Measurements from ENCODE around the gene AMOTL2.

Gene AMOTL2

GRCh38 chr3:134325706-134326105 lies 48.5 kb downstream of the AMOTL2 start:
- Histone ChIP-seq H3K4me3 (replicated peaks; ENCODE audit: insufficient read depth, low read length) (no peak overlapping the region), H3K27me3 (ENCODE audit: insufficient read depth, poor library complexity, severe bottlenecking) (no peaks in the 10 kb centered on the region), H3K27ac (replicated peaks) (no peak overlapping the region)
- DNase-seq (ENCODE audit: low read depth in 1 of 2, low spot score in 1 of 2), result no peak
- no peak for TF ChIP-seq POLR2AphosphoS5 (IDR thresholded peaks at IDR 0.05; ENCODE audit: low read depth)
- no peak for TF ChIP-seq SPI1 (IDR thresholded peaks at IDR 0.05; ENCODE audit: borderline replicate concordance, low read depth)
- TF ChIP-seq GABPA (IDR thresholded peaks at IDR 0.05; ENCODE audit: low read depth), result no peak
- no peak for TF ChIP-seq REST (IDR thresholded peaks at IDR 0.05; ENCODE audit: insufficient replicate concordance, low read depth)
- TF ChIP-seq CTCF (IDR thresholded peaks at IDR 0.05; ENCODE audit: insufficient read depth, low read length), result no peak

- no peak overlapping the region for H3K27ac ChIP-seq (replicated peaks)
- no peaks in the 10 kb centered on the region for H3K27me3 ChIP-seq (ENCODE audit: insufficient read depth, poor library complexity, severe bottlenecking)
- H3K4me3 ChIP-seq (replicated peaks; ENCODE audit: insufficient read depth, low read length), result no peak overlapping the region
- TF ChIP-seq CTCF (IDR thresholded peaks at IDR 0.05; ENCODE audit: insufficient read depth, low read length), result no peak
- TF ChIP-seq REST (IDR thresholded peaks at IDR 0.05; ENCODE audit: insufficient replicate concordance, low read depth), result no peak
- no peak for TF ChIP-seq GABPA (IDR thresholded peaks at IDR 0.05; ENCODE audit: low read depth)
- TF ChIP-seq POLR2AphosphoS5 (IDR thresholded peaks at IDR 0.05; ENCODE audit: low read depth), result no peak
- TF ChIP-seq SPI1 (IDR thresholded peaks at IDR 0.05; ENCODE audit: borderline replicate concordance, low read depth), result no peak
- no peak for DNase-seq (ENCODE audit: low read depth in 1 of 2, low spot score in 1 of 2)
Observed at GRCh38 chr3:134325061-134325705, 49.1 kb downstream of the AMOTL2 start.

GRCh38 chr3:134323966-134324962 lies 50.0 kb downstream of the AMOTL2 start:
- no peak overlapping the region for H3K4me3 ChIP-seq (replicated peaks; ENCODE audit: insufficient read depth, low read length)
- no peaks in the 10 kb centered on the region for H3K27me3 ChIP-seq (ENCODE audit: insufficient read depth, poor library complexity, severe bottlenecking)
- no peak overlapping the region for H3K27ac ChIP-seq (replicated peaks)
- no peak for DNase-seq (ENCODE audit: low read depth in 1 of 2, low spot score in 1 of 2)
- TF ChIP-seq REST (IDR thresholded peaks at IDR 0.05; ENCODE audit: insufficient replicate concordance, low read depth) (no peak), CTCF (IDR thresholded peaks at IDR 0.05; ENCODE audit: insufficient read depth, low read length) (no peak), POLR2AphosphoS5 (IDR thresholded peaks at IDR 0.05; ENCODE audit: low read depth) (no peak), SPI1 (IDR thresholded peaks at IDR 0.05; ENCODE audit: borderline replicate concordance, low read depth) (no peak)

Data from HL-60 (cell line).